ENCODE data around the gene TM7SF2. TPM values are rescaled to one million over a fixed set of nuclear protein-coding genes. Genes with fewer than 3 reads are reported as not detected.

The TM7SF2 gene
- total RNA-seq, 1 experiment from 2014 or later: 49.5 TPM

- CTCF ChIA-PET: no interaction called here
- Histone ChIP-seq H3F3A (ENCODE audit: insufficient read depth, low read depth) (peaks cover 69% of the 10 kb centered on the region; the same call in 1 of the 2 replicates), H4K20me1 (ENCODE audit: insufficient read depth) (peaks cover 39% of the 10 kb centered on the region), H3K27me3 (ENCODE audit: insufficient read depth, low read depth) (no peaks in the 10 kb centered on the region), H3K4me1 (replicated peaks; ENCODE audit: insufficient read depth) (peaks cover 18% of the 10 kb centered on the region), H3K4me3 (no peak overlapping the region), H2AFZ (no peak overlapping the region), H3K9me3 (ENCODE audit: insufficient read depth, low read depth) (no peaks in the 10 kb centered on the region), H3K79me2 (ENCODE audit: low read depth) (peaks cover 37% of the 10 kb centered on the region), H3K27ac (no peak overlapping the region), H3K36me3 (ENCODE audit: low read depth) (peaks cover 64% of the 10 kb centered on the region), H3K4me2 (no peak overlapping the region), H3K9me2 (ENCODE audit: insufficient read depth) (no peaks in the 10 kb centered on the region)
- BruUV-seq (replicated peaks): no TSS peak
- POLR2A ChIA-PET (ENCODE audit: unreplicated experiment): interaction anchor here (0.6 to 0.8 kb wide), 3 partner anchors 134 to 389 kb away, joined by 3 to 11 read pairs (median 3); no protein-coding TSS in a partner anchor
- intact Hi-C loops (cut with micrococcal nuclease; ENCODE audit: unreplicated experiment): no loop called here
- no peak for DNase-seq
- no peak for TF ChIP-seq EZH2 (IDR thresholded peaks at IDR 0.05; ENCODE audit: low read depth)
- TF ChIP-seq, protein P1, sequence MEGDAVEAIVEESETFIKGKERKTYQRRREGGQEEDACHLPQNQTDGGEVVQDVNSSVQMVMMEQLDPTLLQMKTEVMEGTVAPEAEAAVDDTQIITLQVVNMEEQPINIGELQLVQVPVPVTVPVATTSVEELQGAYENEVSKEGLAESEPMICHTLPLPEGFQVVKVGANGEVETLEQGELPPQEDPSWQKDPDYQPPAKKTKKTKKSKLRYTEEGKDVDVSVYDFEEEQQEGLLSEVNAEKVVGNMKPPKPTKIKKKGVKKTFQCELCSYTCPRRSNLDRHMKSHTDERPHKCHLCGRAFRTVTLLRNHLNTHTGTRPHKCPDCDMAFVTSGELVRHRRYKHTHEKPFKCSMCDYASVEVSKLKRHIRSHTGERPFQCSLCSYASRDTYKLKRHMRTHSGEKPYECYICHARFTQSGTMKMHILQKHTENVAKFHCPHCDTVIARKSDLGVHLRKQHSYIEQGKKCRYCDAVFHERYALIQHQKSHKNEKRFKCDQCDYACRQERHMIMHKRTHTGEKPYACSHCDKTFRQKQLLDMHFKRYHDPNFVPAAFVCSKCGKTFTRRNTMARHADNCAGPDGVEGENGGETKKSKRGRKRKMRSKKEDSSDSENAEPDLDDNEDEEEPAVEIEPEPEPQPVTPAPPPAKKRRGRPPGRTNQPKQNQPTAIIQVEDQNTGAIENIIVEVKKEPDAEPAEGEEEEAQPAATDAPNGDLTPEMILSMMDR (conservative IDR thresholded peaks at IDR 0.05): no peak
Measured at GRCh38 chr11:65128182-65129145, 16.8 kb downstream of the TM7SF2 start.

GRCh38 chr11:65129649-65130441 is 18.2 kb downstream of the TM7SF2 start:
- Histone ChIP-seq H3K27me3 (ENCODE audit: insufficient read depth, low read depth) (no peaks in the 10 kb centered on the region), H3K4me1 (replicated peaks; ENCODE audit: insufficient read depth) (peaks cover 8% of the 10 kb centered on the region), H3K9me2 (ENCODE audit: insufficient read depth) (no peaks in the 10 kb centered on the region), H3K36me3 (ENCODE audit: low read depth) (peaks cover 55% of the 10 kb centered on the region), H3K4me3 (no peak overlapping the region), H2AFZ (no peak overlapping the region), H3K9me3 (ENCODE audit: insufficient read depth, low read depth) (no peaks in the 10 kb centered on the region), H3K79me2 (ENCODE audit: low read depth) (peaks cover 31% of the 10 kb centered on the region), H4K20me1 (ENCODE audit: insufficient read depth) (peaks cover 39% of the 10 kb centered on the region), H3K4me2 (no peak overlapping the region), H3K27ac (no peak overlapping the region), H3F3A (ENCODE audit: insufficient read depth, low read depth) (peaks cover 65% of the 10 kb centered on the region; the same call in 1 of the 2 replicates)
- intact Hi-C loops (cut with micrococcal nuclease; ENCODE audit: unreplicated experiment): no loop called here
- TF ChIP-seq, protein P1 (conservative IDR thresholded peaks at IDR 0.05): no peak
- TF ChIP-seq EZH2 (IDR thresholded peaks at IDR 0.05; ENCODE audit: low read depth): no peak
- ChIA-PET POLR2A (ENCODE audit: unreplicated experiment) (no interaction called here), CTCF (no interaction called here)
- no TSS peak for BruUV-seq (replicated peaks)
- no peak for DNase-seq

DNA sequence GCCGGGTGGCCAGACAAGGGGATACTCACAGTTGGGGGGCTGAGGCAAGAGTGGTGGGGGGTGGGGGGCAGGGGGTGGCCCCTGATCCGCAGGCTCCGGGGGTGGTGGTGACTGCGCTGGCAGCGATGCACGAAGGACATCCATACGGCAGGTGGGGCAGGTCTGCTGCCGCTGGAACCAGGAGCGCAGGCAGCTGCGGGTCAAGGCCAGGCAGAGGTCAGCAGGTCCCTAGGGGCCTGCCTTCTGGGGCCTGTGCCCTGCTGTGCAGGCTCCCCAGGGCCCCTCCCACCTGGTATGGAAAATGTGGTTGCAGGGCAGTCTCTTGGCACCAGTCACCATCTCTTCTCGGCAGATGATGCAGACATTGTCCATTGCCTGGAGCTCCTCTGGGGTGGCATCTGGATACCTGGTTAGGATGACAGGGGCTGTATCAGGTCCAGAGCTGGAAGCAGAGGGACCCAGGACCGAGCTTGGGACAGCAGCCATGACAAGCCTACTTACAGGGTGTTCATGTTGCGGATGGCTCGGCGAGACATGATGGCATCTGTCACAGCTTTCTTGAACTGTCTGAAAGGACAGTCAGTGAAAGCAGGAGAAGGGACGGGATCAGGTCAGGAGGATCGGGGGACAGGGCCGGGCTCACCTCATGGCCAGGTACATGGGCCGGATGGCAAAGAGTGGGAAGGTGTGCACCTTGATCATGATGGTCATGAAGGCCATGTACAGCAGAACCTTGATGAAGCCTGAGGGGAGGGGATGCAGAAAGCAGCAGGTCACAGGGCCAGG is 19.2 kb downstream of the TM7SF2 start:
- Histone ChIP-seq H3K79me2 (ENCODE audit: low read depth) (peaks cover 30% of the 10 kb centered on the region), H3K4me2 (no peak overlapping the region), H4K20me1 (ENCODE audit: insufficient read depth) (peaks cover 39% of the 10 kb centered on the region), H3K4me3 (no peak overlapping the region), H3K9me2 (ENCODE audit: insufficient read depth) (no peaks in the 10 kb centered on the region), H3K27me3 (ENCODE audit: insufficient read depth, low read depth) (no peaks in the 10 kb centered on the region), H3F3A (ENCODE audit: insufficient read depth, low read depth) (peaks cover 65% of the 10 kb centered on the region), H3K9me3 (ENCODE audit: insufficient read depth, low read depth) (no peaks in the 10 kb centered on the region), H3K4me1 (replicated peaks; ENCODE audit: insufficient read depth) (peaks cover 13% of the 10 kb centered on the region), H3K27ac (no peak overlapping the region), H2AFZ (no peak overlapping the region), H3K36me3 (ENCODE audit: low read depth) (peaks cover 51% of the 10 kb centered on the region)
- intact Hi-C loops (cut with micrococcal nuclease; ENCODE audit: unreplicated experiment): no loop called here
- POLR2A ChIA-PET (ENCODE audit: unreplicated experiment): interaction anchor here (0.5 kb wide), 1 partner anchor 65 kb away, joined by 3 read pairs; no protein-coding TSS in a partner anchor
- BruUV-seq (replicated peaks): no TSS peak
- DNase-seq: no peak
- TF ChIP-seq EZH2 (IDR thresholded peaks at IDR 0.05; ENCODE audit: low read depth): no peak
- TF ChIP-seq, protein P1 (conservative IDR thresholded peaks at IDR 0.05): no peak
- CTCF ChIA-PET: no interaction called here
